ENCODE results near the gene PFKFB3. TPM values are rescaled to one million over a fixed set of nuclear protein-coding genes. Genes with fewer than 3 reads are reported as not detected.

PFKFB3 gene
- total RNA-seq, 1 experiment from 2014 or later: 36.8 TPM

GRCh38 chr10:6259153-6259552 is 56.4 kb downstream of the PFKFB3 start:
- no peak overlapping the region for H3T11ph ChIP-seq (ENCODE audit: low read length)
- peaks cover 4% of the 10 kb centered on the region for H3K9me3 ChIP-seq (ENCODE audit: control insufficient read depth, low read depth, low read length)
- no peak for TF ChIP-seq CTCF (conservative IDR thresholded peaks at IDR 0.05)
- H3K4me3 Mint-ChIP-seq: no peak overlapping the region
- H3K36me3 Mint-ChIP-seq (ENCODE audit: insufficient read depth in 1 of 3, low read depth in 3 of 3): peaks cover 11 to 17% (median 15%) of the 10 kb centered on the region in 3 experiments
- no peak overlapping the region for H3K14ac ChIP-seq (ENCODE audit: insufficient read depth, low read length)
- H3K27ac ChIP-seq (ENCODE audit: insufficient read length, low read depth, low read length): no peak overlapping the region
- H2BK12ac ChIP-seq (ENCODE audit: insufficient read length, low read depth, low read length): no peak overlapping the region
- H3K79me1 ChIP-seq (ENCODE audit: insufficient read depth, low read depth, low read length, poor library complexity, severe bottlenecking): no peaks in the 10 kb centered on the region
- H2AK5ac ChIP-seq (ENCODE audit: insufficient read length, low read length): no peak overlapping the region
- H2AFZ ChIP-seq (ENCODE audit: low read length): no peak overlapping the region
- no peak overlapping the region for H3K4me2 ChIP-seq (ENCODE audit: insufficient read depth, insufficient read length, low read length)
- H3K27ac Mint-ChIP-seq: no peak overlapping the region; a peak in 1 of 7 replicates
- H2BK120ac ChIP-seq (ENCODE audit: low read depth, low read length, poor library complexity, severe bottlenecking): no peak overlapping the region
- no peak overlapping the region for H4K5ac ChIP-seq (ENCODE audit: insufficient read length, low read depth, low read length)
- no peak overlapping the region for H2BK15ac ChIP-seq (ENCODE audit: low read depth, low read length)
- H3K23ac ChIP-seq (ENCODE audit: insufficient read length, low read depth, low read length): no peak overlapping the region
- DNase-seq: no peak
- H2BK5ac ChIP-seq (ENCODE audit: insufficient read length, low read length): no peak overlapping the region
- no peak overlapping the region for H3K18ac ChIP-seq (ENCODE audit: insufficient read length, low read depth, low read length)
- no peak overlapping the region for H3K56ac ChIP-seq (ENCODE audit: insufficient read length, low read depth, low read length)
- H4K8ac ChIP-seq (replicated peaks; ENCODE audit: insufficient read length, low read depth, low read length): no peak overlapping the region
- H3K27me3 ChIP-seq (ENCODE audit: insufficient read depth, low read length): no peaks in the 10 kb centered on the region
- H3K4ac ChIP-seq (ENCODE audit: low read depth, low read length): no peak overlapping the region
- no peak overlapping the region for H2BK20ac ChIP-seq (ENCODE audit: low read depth, low read length, poor library complexity, severe bottlenecking)
- H4K20me1 ChIP-seq (ENCODE audit: control insufficient read depth, insufficient read depth, insufficient read length): no peaks in the 10 kb centered on the region
- no peaks in the 10 kb centered on the region for H3K79me2 ChIP-seq (ENCODE audit: insufficient read depth, low read length)
- no peak overlapping the region for H3K9ac ChIP-seq (ENCODE audit: extremely low read depth, insufficient read length, low read length)
- H3K9me3 Mint-ChIP-seq: peaks cover 28 to 33% of the 10 kb centered on the region in 2 experiments
- H3K23me2 ChIP-seq (ENCODE audit: insufficient read length, low read depth, low read length, poor library complexity, severe bottlenecking): no peaks in the 10 kb centered on the region
- peaks cover 0 to 6% of the 10 kb centered on the region in 2 experiments; a peak in 2 of 4 replicates for H3K4me1 Mint-ChIP-seq
- H3K4me1 ChIP-seq (ENCODE audit: insufficient read depth, low read length): no peaks in the 10 kb centered on the region
- H3K27me3 Mint-ChIP-seq (ENCODE audit: low read depth): peaks cover 4% of the 10 kb centered on the region
- no peak overlapping the region for H4K91ac ChIP-seq (ENCODE audit: insufficient read length, low read depth, low read length)

Data from H9 (cell line).